Lung microvascular endothelial cell (primary cell): Measurements from ENCODE around the gene ARID5B. TPM values are rescaled to one million over a fixed set of nuclear protein-coding genes. Genes with fewer than 3 reads are reported as not detected.

Experiments used
- DNase-seq, 2 donors: peaks; one replicate each; pipeline versions ENCODE4 v3.0.0 to v3.0.0-alpha.2; 2010; ENCODE audit warnings: low read depth in 2 of 2
- total RNA-seq: library from RNA; depleted of rRNA; stranded (reverse); fragments of >200 nt; gene quantifications from 2 replicates; pipeline ENCODE4 v1.2.1, GENCODE V29; 2014

The ARID5B gene
- total RNA-seq, 1 donor from 2014 or later, result 16.1 TPM

DNA sequence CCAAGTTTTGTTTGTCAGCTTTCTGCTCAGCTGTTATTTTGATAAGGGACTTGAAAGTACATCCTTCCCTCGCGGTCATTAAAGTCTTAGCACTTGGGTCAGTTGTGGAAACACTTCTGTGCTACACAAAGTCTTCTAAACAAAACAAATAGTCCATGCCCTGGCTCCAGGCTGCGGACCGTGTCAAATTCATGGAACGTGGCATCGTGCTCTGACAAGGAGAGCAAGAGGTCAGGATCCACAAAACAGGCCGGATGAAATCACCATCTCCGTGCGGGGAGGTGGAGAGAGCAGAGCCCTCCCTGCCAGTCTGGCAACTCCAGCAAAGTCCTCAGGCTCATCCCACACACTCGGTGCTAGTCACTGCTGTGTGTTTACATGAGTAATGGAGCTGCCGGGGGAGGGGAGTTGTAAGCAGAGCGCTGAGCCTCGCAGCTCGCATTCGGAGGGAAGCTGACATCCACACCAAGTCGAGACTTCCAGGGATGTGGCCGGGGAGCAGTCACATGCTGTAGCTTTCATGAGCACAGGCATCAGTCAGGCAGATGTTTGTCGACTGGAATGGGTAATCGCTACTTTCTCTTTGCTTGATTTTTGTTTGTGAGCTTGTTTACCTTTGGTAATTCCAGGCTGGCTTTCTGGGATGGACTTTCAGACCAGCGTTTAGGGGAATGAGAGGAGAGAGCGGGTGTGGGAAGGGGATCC is 147.6 kb downstream of the ARID5B start:
- peak; percentile 97 for DNase-seq

DNA sequence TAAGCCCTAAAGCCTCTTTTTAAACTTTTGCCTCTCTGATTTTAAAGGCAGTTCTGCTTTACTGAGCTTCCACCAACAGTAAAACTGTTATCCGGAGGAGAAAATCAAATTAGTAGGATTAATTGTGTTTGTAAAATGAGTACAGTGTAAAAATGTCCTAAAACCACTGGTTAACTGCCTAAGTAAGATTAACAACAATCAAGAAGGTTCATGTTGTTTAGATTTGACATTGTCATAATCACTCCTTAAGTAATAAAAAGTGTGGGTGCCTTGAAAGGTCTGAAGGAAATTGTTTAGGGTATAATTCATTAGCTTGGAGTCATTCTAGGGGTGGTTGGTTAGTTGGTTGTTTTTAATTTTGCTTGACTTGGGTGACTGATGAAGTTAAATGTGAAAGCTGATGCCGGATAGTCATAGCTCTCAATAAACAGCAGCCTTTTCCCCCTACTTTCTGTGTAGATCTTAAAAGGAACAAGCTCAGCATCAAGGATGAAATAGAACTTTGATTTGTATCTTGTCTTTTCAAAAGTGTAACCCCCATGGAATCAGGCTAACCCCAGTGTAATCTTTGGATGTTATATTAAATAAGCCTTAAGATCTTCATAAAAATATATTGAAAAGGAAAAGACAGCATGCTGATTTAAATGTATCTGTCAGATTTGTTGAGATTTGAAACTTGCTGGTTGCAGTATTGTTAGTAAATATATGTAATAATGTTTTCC is 148.3 kb downstream of the ARID5B start:
- DNase-seq, result peak; percentile 50 to 54

DNA sequence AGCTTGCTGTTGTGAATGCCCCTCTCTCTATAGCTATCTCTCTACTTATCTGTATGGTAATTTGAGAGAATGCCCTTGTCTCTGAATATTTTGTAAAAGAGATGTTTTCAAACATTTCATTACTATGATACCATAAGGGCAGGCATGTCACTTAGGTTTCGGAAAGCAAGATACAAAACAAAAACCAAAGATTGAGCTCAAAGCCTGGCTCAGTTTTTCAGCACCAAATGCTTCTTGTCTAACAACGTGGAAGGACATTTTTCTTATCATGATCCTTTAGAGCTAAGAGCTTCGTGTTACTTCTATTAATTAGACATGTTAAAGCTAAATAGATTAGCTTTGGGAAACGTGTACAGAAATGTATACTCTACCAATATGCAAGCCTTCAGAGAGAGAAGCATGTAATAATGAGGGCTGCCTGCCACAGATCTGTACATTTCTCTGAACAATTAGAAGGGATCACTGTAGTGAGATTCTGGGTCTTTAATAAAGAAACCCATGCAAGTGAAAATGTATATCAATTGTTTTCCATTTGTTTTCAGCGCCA is 148.9 kb downstream of the ARID5B start:
- DNase-seq, result peak; percentile 34 to 54

DNA sequence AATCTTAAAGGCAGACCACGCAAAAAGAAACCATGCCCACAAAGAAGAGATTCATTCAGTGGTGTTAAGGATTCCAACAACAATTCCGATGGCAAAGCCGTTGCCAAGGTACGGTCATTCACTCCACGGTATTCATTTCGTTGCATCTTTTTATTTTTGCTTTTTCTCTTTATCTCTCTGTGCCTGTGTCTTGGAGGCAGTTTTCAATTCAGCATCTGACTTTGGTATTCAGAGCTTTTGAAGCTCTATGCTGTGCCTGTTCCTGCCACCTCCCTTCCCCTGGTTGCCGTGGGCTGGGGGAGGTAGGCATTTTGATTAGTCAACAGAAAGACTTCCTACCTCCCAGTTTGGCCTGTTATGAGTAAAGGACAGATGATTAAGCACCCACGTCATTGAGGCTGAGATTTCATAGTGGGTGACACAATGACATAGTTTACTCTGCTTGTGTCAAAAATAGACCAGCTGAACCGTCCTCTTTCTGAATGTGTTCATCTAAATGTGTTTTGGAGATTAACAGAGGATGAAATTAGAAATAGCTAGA is 149.5 kb downstream of the ARID5B start:
- DNase-seq, result peak; percentile 85 to 94

DNA sequence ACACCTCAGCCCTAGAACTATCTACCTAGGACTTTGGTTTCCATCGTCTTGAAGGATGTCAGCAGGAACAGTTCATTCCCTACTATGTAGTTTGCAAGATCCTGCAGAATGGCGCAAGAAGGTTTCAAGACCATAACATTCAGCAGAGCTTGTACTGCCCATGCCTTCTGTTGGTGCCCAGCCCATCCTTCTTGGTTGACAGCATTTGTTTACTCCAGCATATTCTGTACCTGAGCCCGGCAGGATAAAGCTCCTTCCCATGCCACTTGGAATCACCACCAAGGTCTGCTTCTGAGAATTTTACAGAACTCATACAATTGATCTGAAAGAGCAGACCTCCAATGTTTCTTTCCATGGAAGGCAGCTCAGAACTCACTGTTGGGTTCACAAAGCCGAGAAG is 150.8 kb downstream of the ARID5B start:
- no peak for DNase-seq

DNA sequence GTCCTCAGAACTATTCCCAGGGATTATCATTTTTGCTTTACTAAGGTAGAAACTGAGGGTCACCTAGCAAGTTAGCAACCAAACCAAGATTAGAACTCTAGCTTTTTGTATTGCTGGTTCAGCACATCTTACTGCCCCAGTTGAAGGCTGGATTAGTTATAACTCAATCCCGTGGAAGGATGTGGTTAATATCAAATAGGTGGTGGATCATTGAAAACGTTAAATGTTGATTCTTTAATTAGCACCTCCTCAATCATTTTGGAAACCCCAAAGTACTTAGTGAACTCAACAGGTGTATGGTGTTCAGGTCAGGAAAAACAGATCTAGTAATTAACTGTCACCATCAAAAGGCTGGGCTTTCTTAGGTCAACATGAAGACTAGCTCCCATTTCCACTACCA is 152.4 kb downstream of the ARID5B start:
- DNase-seq, result no peak

DNA sequence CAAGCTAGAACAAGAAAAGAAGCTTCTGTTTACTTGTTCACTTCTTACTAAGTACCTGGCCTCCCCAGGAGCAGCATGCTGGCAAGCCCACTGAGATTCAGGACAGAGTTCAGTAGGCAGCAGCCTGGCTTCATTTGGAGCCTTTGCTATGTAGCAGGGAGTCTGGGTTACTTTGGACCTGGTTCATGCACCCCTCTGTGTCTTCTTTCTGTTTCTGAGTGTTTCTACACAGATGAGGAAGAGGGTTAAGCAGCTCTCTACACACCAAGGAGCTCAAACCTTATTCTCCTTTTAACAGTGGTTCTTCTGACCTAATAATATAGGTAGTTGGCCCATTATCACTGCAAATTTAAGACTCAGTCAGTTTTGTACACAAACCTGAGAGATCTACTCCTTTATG is 152.9 kb downstream of the ARID5B start:
- DNase-seq, result no peak

DNA sequence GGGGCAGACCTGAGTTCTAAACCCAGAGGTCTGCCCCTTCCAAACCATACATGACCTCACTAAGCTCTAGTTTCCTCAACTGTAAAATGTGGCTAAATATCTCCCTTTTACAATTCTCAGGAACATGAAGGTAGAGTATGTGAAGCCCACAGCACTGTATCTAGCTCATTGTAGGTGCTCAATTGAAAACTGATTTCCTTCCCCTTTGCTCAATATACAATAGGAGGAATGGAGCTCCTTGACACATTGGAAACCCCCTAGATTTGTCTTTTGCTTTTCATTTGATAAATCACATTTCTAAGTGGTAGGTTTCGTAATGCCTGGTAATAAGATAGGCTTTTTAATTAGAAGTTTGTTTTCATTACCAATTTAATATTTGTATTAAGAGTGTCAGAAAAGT is 153.3 kb downstream of the ARID5B start:
- DNase-seq, result peak in 1 of 2 donors; percentile 40

DNA sequence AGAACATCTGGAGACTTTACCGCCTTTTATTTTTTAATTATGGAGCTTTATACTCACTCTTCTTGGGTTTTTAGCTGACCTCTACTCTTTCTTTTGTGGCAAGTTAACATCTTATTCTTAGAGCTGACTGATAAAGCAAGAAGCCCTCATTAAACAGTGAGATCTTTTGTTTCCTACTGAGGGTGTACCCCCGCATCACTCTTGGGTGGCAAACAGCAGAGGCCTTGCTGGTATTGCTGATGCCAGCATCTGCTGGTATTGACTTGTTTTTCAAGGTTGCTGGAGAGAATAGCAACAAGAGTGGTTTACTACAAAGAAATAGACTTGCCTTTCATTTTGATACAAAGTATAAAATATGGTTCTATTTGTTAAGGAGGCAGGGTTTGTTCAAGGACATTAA is 154.7 kb downstream of the ARID5B start:
- DNase-seq, result no peak

DNA sequence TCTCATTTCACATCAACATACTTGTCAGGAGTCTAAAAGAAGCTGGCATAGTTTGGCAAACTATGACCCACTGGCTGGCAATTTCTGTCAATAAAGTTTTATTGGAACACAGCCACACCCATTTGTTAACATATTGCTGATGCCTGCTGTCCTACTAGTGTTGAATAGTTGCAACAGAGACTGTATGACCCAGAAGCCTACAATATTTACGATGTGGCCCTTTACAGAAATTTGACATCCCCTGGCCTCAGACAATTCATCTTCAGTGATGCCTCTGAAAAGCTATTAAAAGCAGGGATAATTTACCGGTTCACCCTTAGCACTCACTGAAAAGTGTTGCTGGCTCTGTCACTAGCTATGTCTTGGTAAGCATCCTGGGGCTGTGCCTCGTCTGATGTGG is 155.2 kb downstream of the ARID5B start:
- DNase-seq, result no peak

DNA sequence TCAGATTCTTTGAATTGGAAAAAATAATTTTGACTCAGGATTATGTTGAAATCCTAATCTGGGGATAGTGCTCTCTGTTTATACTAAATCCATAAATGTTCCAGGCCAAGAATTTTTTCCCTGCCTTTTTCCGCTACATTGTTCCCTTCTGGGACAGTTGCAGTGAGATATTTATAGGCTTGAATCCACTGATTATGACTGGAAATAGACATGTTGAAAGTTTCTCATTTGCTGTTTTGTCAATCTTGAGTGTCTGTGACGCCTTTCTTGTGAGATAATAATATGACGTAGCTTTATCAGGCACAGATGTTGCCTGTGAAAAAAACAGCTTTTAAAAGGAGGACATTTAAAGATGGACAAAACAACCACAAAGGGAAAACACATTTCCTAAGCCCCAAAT is 155.9 kb downstream of the ARID5B start:
- DNase-seq, result peak; percentile 62 to 92

DNA sequence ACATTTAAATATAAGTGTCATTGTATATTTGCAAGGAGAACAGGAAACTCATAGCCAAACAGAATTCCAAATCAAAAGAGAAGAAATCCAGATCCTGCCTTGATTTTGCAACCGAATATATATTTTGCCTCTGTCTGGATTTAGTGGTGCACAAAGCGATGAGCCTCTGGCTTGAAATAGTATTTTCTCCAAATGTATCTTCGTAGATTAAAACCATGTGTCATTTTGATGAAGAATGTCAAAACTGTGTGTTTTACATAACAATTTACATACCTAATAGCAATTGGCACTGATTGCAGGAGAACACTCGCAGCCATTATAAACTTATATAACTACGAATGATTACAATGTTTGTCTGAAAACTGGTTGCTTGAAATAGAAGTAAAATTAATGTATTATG is 156.4 kb downstream of the ARID5B start:
- no peak for DNase-seq

DNA sequence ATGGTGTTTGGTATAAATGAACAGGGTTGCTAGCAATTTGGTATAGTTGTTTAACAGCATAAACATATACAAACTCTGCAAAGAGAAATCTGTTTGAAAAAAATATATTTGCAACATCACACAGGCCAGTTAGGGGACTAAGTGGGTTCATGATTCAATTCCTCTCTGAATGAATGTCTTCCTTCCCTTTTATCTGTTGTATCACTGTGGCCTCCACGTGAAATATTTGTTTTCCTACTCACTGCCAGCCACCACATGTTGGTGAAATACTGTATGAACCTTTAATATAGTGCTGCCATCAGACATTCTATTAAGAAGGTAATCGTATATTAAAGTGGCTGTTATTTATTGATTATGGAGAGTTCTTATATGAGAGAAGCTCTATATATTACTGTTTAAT is 157.0 kb downstream of the ARID5B start:
- peak in 1 of 2 donors; percentile 66 for DNase-seq

DNA sequence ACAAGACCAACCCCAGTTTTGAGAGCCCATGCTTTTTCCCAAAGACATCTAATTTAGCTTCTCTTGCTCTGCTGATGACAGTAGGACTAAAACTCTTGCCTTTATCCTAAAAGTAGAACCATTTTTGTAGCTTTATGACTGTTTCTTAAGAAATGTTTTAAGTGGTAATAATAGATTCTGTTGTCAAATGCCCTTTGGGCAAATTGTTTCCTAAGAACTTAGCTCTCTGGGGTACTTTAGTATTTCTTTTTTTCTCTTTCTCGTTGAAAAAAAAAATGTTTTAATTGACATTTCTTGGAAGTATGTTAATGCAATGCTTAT is 157.4 kb downstream of the ARID5B start:
- no peak for DNase-seq

DNA sequence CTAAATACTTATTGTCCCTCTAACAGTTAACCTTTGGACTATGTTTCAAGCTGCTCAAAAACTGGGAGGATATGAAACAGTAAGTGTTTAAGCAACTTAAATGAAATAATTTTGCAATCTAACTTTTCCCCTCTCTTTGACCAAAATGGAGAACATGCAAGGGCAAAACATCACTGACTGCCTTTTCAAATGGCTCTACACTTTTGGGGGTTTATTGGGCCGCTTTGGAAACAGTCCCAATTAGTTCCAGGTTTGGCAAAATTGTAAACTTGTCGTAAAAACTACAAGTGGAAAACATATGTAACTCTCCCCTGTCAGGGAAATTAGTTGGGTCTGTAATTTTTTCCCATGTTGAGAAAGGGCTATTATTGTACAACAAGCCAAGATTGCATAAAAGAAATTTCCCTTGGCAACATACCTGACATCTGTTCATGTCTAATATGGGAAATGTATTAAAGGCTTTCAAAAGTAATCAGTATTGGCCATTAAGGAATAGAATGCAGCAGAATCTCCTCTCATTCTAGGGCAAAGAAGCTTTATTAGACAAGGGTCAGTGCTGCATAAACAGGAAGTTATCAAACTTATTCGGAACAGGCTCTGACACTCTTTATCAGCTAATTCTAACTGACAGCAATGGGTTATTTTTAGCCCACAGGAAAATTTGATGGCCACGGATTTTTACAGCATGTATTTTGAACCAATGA is 157.9 kb downstream of the ARID5B start:
- DNase-seq, result peak; percentile 25 to 86

DNA sequence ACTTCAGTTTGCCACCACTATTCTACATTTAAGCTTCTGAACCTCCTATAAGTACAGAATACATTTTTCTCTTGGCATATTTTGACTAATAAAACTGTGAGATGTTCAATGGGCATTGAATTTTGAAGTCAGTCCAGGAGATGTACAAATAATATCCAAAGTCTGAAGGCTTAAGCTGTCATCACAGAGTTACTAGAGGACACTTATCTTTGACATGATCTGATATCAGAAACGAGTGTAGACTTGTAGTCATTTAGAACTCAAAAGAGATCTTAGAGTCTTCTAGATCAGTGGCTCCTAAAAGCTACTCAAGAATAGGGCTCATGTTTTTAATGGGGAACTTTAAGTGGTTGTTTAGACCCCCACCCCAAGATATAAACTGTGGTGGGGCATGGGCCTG is 160.5 kb downstream of the ARID5B start:
- DNase-seq, result no peak

DNA sequence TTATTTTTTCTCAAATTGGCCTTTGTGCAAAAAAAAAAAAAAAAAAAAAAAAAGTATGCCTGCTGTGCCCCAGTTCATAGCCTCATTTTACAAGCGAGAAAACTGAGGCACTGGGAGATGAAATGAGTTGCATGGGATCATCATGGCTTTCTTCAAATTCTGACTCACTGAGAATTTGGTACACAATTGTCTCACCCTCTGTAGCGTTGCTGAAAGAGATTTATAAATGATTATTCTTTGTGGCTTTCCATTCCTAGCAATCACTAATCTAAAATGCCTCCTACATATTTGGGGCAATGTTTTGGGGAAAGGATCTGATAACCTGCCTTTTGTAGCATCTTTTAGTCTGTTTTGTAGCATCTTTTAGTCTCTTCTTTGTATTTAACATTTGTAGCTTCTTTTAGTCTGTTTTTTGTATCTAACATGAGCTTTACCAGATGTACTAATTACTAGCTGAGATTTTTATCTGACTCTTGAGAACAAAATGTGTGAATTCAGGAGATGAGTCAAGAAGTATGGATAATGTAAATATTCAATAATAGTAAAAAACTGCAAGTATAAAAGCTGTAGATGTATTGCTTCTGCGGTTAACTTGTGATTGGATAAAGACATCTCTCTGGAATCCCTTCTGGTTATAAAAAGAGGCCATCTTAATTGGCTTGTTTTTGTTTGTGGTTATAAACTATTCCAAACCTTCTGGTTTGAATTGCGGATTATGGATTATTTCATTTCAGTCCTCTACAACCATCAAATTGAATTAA is 161.4 kb downstream of the ARID5B start:
- DNase-seq, result no peak

DNA sequence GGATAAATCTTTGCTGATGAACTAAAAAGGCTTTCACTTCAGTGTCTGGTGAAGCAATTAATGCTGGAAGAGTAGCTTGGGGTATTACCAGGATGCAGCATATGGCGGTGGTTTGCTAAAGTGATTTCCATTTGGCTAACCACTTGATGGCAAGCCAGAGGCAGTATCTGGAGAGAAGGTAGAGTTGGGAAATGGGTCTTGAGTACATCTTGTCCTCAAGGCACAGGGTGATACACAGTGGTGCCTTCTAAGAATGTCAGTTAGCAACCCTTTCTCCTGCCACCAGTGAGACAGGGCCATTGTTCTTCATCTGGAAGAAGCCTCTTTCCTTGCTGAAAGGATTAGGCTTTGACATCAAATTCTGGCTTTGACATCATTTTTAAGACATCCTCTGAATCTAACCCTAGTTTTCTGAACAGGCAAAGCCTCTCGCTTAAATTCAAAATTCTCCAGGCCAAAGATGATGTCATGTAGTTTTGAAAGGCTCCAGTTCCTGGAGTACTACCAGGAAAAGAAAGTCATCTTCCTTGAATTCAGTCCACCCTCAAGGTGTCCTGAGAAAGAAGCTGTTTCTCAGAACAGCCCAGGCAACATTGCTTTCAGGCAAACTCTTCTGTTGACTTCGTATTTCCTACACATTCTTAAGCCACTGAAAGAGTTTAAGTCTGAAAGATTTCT is 162.4 kb downstream of the ARID5B start:
- peak in 1 of 2 donors; percentile 64 for DNase-seq

DNA sequence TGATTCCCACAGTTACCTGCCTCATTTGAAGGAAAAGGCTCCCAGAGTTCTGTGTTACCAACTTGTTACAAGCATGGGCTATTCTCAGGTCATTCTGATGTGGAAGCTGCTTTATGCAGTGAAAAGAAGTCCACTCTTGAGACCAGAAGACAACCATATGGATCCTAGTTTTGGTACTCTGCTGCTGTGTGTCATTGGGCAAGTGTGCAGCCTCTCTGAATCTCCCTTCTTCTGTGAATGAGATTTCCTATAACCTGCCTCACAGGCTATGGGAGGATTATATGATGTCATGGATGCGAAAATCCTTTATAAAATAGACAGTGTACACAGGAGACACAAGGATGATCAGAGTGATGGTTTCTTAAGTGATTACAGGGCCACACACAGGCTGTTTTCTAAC is 166.1 kb downstream of the ARID5B start:
- DNase-seq, result no peak

DNA sequence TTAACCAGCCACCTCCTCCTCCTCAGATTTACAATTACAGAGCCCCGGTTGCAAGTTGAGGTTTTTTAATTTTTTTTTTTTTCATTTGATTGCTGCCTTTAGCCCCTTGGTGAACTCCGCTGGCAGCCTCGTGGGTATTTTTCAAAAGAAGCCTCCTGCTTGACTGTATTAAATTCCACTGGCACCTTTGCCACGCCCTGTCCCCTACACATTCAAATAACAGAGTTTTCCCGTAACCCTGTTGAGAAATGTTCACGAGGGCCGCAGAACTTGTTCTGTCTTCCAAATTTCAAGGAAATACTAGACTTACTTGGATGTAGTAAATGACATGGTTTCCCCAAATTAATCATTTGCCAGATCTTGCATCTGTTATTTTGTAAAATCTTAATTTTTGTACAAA is 167.0 kb downstream of the ARID5B start:
- DNase-seq, result no peak
